ENCODE measurements around the gene CLSTN2. TPM values are rescaled to one million over a fixed set of nuclear protein-coding genes. Genes with fewer than 3 reads are reported as not detected.

CLSTN2 gene
- total RNA-seq, 1 donor from 2014 or later: 143 TPM

DNA sequence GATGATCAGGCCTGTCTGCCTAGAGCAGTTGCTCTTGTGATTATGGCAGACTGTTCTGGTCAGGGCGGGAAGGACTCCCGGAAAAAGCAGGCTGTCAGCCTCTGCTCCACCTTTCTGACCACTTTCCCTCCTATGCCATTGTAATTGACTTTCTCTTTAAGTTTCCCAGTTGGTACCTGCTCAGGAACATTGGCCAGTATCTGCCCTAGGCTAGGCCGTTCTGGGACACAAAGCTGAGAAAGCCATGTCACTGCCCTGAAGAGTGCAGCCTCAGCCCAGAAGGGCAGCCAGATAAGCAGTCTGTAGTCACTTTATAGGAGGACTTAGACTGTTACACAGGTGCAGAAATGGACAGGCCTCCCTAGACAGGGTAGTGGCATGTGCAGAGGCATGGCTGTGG, 80.8 kb downstream of the CLSTN2 start:
- H3K27ac Mint-ChIP-seq (ENCODE audit: unreplicated experiment): no peak overlapping the region
- no peaks in the 10 kb centered on the region for H3K9me3 Mint-ChIP-seq (ENCODE audit: unreplicated experiment)
- no peak overlapping the region for H3K4me3 Mint-ChIP-seq (ENCODE audit: unreplicated experiment)
- H3K36me3 Mint-ChIP-seq (ENCODE audit: unreplicated experiment): peaks cover 8% of the 10 kb centered on the region
- TF ChIP-seq, protein P1, sequence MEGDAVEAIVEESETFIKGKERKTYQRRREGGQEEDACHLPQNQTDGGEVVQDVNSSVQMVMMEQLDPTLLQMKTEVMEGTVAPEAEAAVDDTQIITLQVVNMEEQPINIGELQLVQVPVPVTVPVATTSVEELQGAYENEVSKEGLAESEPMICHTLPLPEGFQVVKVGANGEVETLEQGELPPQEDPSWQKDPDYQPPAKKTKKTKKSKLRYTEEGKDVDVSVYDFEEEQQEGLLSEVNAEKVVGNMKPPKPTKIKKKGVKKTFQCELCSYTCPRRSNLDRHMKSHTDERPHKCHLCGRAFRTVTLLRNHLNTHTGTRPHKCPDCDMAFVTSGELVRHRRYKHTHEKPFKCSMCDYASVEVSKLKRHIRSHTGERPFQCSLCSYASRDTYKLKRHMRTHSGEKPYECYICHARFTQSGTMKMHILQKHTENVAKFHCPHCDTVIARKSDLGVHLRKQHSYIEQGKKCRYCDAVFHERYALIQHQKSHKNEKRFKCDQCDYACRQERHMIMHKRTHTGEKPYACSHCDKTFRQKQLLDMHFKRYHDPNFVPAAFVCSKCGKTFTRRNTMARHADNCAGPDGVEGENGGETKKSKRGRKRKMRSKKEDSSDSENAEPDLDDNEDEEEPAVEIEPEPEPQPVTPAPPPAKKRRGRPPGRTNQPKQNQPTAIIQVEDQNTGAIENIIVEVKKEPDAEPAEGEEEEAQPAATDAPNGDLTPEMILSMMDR (IDR thresholded peaks at IDR 0.05): no peak
- no peak for DNase-seq (ENCODE audit: extremely low spot score, unreplicated experiment)
- H3K27me3 Mint-ChIP-seq (ENCODE audit: unreplicated experiment): no peaks in the 10 kb centered on the region
- no peaks in the 10 kb centered on the region for H3K4me1 Mint-ChIP-seq (ENCODE audit: unreplicated experiment)

GRCh38 chr3:140018556-140018955, 83.6 kb downstream of the CLSTN2 start:
- peaks cover 7% of the 10 kb centered on the region for H3K36me3 Mint-ChIP-seq (ENCODE audit: unreplicated experiment)
- H3K9me3 Mint-ChIP-seq (ENCODE audit: unreplicated experiment): no peaks in the 10 kb centered on the region
- TF ChIP-seq, protein P1 (IDR thresholded peaks at IDR 0.05): no peak
- DNase-seq (ENCODE audit: extremely low spot score, unreplicated experiment): no peak
- no peaks in the 10 kb centered on the region for H3K27me3 Mint-ChIP-seq (ENCODE audit: unreplicated experiment)
- no peak overlapping the region for H3K27ac Mint-ChIP-seq (ENCODE audit: unreplicated experiment)
- no peak overlapping the region for H3K4me3 Mint-ChIP-seq (ENCODE audit: unreplicated experiment)
- peaks cover 15% of the 10 kb centered on the region for H3K4me1 Mint-ChIP-seq (ENCODE audit: unreplicated experiment)

GRCh38 chr3:140019946-140020345, 85.0 kb downstream of the CLSTN2 start:
- TF ChIP-seq, protein P1 (IDR thresholded peaks at IDR 0.05): no peak
- no peak for DNase-seq (ENCODE audit: extremely low spot score, unreplicated experiment)
- Mint-ChIP-seq H3K4me3 (ENCODE audit: unreplicated experiment) (no peak overlapping the region), H3K36me3 (ENCODE audit: unreplicated experiment) (peaks cover 2% of the 10 kb centered on the region), H3K9me3 (ENCODE audit: unreplicated experiment) (no peaks in the 10 kb centered on the region), H3K4me1 (ENCODE audit: unreplicated experiment) (peaks cover 17% of the 10 kb centered on the region), H3K27ac (ENCODE audit: unreplicated experiment) (no peak overlapping the region), H3K27me3 (ENCODE audit: unreplicated experiment) (no peaks in the 10 kb centered on the region)

DNA sequence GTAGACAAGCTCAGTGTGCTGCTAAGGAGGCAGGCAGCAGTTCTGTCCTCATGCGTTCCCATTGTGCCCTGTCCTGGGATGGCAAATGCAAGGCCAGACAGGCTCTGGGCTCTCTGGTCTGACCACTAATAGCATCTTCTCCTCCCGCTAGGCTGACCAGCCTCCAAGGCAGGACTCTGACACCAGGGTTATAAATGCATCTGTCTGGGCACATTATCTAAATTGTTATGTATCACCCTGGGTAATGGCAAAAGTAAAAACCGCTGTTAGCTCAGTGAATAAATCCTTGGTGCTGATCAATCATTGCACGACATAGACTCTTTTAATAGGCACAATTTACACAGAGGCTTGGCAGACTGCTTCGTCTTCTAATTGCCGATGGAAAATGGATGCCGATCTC, 85.6 kb downstream of the CLSTN2 start:
- H3K27me3 Mint-ChIP-seq (ENCODE audit: unreplicated experiment): no peaks in the 10 kb centered on the region
- peaks cover 2% of the 10 kb centered on the region for H3K36me3 Mint-ChIP-seq (ENCODE audit: unreplicated experiment)
- no peak overlapping the region for H3K27ac Mint-ChIP-seq (ENCODE audit: unreplicated experiment)
- TF ChIP-seq, protein P1 (IDR thresholded peaks at IDR 0.05): no peak
- no peak overlapping the region for H3K4me3 Mint-ChIP-seq (ENCODE audit: unreplicated experiment)
- no peak for DNase-seq (ENCODE audit: extremely low spot score, unreplicated experiment)
- H3K4me1 Mint-ChIP-seq (ENCODE audit: unreplicated experiment): peaks cover 17% of the 10 kb centered on the region
- no peaks in the 10 kb centered on the region for H3K9me3 Mint-ChIP-seq (ENCODE audit: unreplicated experiment)

- Mint-ChIP-seq H3K36me3 (ENCODE audit: unreplicated experiment) (peaks cover 4% of the 10 kb centered on the region), H3K27me3 (ENCODE audit: unreplicated experiment) (no peaks in the 10 kb centered on the region), H3K4me3 (ENCODE audit: unreplicated experiment) (no peak overlapping the region), H3K9me3 (ENCODE audit: unreplicated experiment) (no peaks in the 10 kb centered on the region), H3K4me1 (ENCODE audit: unreplicated experiment) (peaks cover 17% of the 10 kb centered on the region), H3K27ac (ENCODE audit: unreplicated experiment) (no peak overlapping the region)
- TF ChIP-seq, protein P1 (IDR thresholded peaks at IDR 0.05): no peak
- DNase-seq (ENCODE audit: extremely low spot score, unreplicated experiment): no peak
Measured at GRCh38 chr3:140021269-140021668, 86.3 kb downstream of the CLSTN2 start.

All from osteocyte (in vitro differentiated cells).